MCF 10A (cell line): ENCODE results near the gene GALNT15. TPM values are rescaled to one million over a fixed set of nuclear protein-coding genes. Genes with fewer than 3 reads are reported as not detected.

Source experiments
- BruUV-seq: library from RNA; stranded (reverse); fragments of 400-500 nt; replicated peaks from 2 replicates; lab custom pipeline; 2021; lab: Mats Ljungman, UMichigan
- CTCF ChIA-PET: fragments of 300-600 bp; sonication (Branson Sonifier 250); formaldehyde crosslinking; extraction: SDS; loops from one replicate; lab custom pipeline; 2021; ENCODE audit warnings: antibody characterized with exemption, inconsistent platforms; lab: Yijun Ruan, JAX
- POLR2A ChIA-PET: fragments of 300-600, 350-650 bp; sonication (Branson Sonifier 250); formaldehyde crosslinking; extraction: SDS; loops from one replicate; lab custom pipeline; 2020; ENCODE audit warnings: antibody characterized with exemption, inconsistent platforms; lab: Yijun Ruan, JAX
- DNase-seq: peaks from one replicate; pipeline ENCODE4 v3.0.0-alpha.2; 2018; ENCODE audit not compliant: unreplicated experiment
- H3K27ac Mint-ChIP-seq: one replicate; pipeline ENCODE4 v1.8.0; 2022; ENCODE audit warnings: mild to moderate bottlenecking, low read depth, mixed read lengths; ENCODE audit not compliant: unreplicated experiment
- H3K27me3 Mint-ChIP-seq: one replicate; pipeline ENCODE4 v1.8.0; 2022; ENCODE audit warnings: mixed read lengths; ENCODE audit not compliant: insufficient read depth, unreplicated experiment
- H3K36me3 Mint-ChIP-seq: one replicate; pipeline ENCODE4 v1.8.0; 2022; ENCODE audit warnings: mild to moderate bottlenecking, moderate library complexity, mixed read lengths; ENCODE audit not compliant: insufficient read depth, unreplicated experiment
- H3K4me1 Mint-ChIP-seq: one replicate; pipeline ENCODE4 v1.8.0; 2022; ENCODE audit warnings: mixed read lengths; ENCODE audit not compliant: insufficient read depth, unreplicated experiment
- H3K4me3 Mint-ChIP-seq: one replicate; pipeline ENCODE4 v1.8.0; 2022; ENCODE audit warnings: mild to moderate bottlenecking, moderate library complexity, mixed read lengths; ENCODE audit not compliant: unreplicated experiment
- H3K9me3 Mint-ChIP-seq: one replicate; pipeline ENCODE4 v1.8.0; 2022; ENCODE audit warnings: mixed read lengths; ENCODE audit not compliant: unreplicated experiment
- CTCF ChIP-seq: fragments of 200-600 bp; IDR thresholded peaks from one replicate; pipeline ENCODE4 v1.8.0; 2022; ENCODE audit warnings: antibody characterized with exemption, mild to moderate bottlenecking; ENCODE audit not compliant: unreplicated experiment
- intact Hi-C: fragments of 100-400 bp; cut with micrococcal nuclease; formaldehyde crosslinking; loops from 2 replicates; pipeline ENCODE4 v1.14.1; 2022
- total RNA-seq: library from RNA; stranded (reverse); gene quantifications from 2 replicates; pipeline ENCODE4 v1.2.3, GENCODE V29; 2022

GALNT15 gene
- total RNA-seq, 1 experiment from 2014 or later, result 3.0 TPM

- peaks cover 2% of the 10 kb centered on the region for H3K4me1 Mint-ChIP-seq
- H3K4me3 Mint-ChIP-seq, result no peak overlapping the region
- no peak for DNase-seq
- BruUV-seq, result no TSS peak
- ChIA-PET CTCF (interaction anchor here (0.6 to 0.8 kb wide), 4 partner anchors 12 to 260 kb away, joined by 3 to 4 read pairs (median 4); no protein-coding TSS in a partner anchor), POLR2A (interaction anchor here (0.7 kb wide), 1 partner anchor 375 kb away, joined by 3 read pairs; no protein-coding TSS in a partner anchor)
- no peaks in the 10 kb centered on the region for H3K36me3 Mint-ChIP-seq
- intact Hi-C loops, result no loop called here
- H3K27me3 Mint-ChIP-seq, result no peaks in the 10 kb centered on the region
- no peak overlapping the region for H3K27ac Mint-ChIP-seq
- no peak for TF ChIP-seq CTCF
- H3K9me3 Mint-ChIP-seq, result no peaks in the 10 kb centered on the region
Measured at GRCh38 chr3:16233806-16234205, 59.3 kb downstream of the GALNT15 start.

- Mint-ChIP-seq H3K27me3 (no peaks in the 10 kb centered on the region), H3K4me1 (peaks cover 7% of the 10 kb centered on the region), H3K27ac (no peak overlapping the region), H3K9me3 (no peaks in the 10 kb centered on the region), H3K36me3 (no peaks in the 10 kb centered on the region), H3K4me3 (no peak overlapping the region)
- CTCF ChIA-PET, result interaction anchor here (0.6 to 0.8 kb wide), 4 partner anchors 13 to 260 kb away, joined by 3 to 4 read pairs (median 4); no protein-coding TSS in a partner anchor
- TF ChIP-seq CTCF, result no peak
- no TSS peak for BruUV-seq
- POLR2A ChIA-PET, result interaction anchor here (0.6 kb wide), 1 partner anchor 25 kb away, joined by 4 read pairs; no protein-coding TSS in a partner anchor
- intact Hi-C loops, result no loop called here
- DNase-seq, result no peak
Measured at GRCh38 chr3:16234281-16234680, 59.8 kb downstream of the GALNT15 start.

- Mint-ChIP-seq H3K4me3 (no peak overlapping the region), H3K27me3 (no peaks in the 10 kb centered on the region), H3K9me3 (no peaks in the 10 kb centered on the region), H3K36me3 (peaks cover 6% of the 10 kb centered on the region), H3K27ac (no peak overlapping the region), H3K4me1 (peaks cover 23% of the 10 kb centered on the region)
- CTCF ChIA-PET, result interaction anchor here (0.7 to 1.1 kb wide), 3 partner anchors 12 to 182 kb away, joined by 3 to 6 read pairs (median 4); no protein-coding TSS in a partner anchor
- POLR2A ChIA-PET, result interaction anchor here (1.0 to 1.7 kb wide), 2 partner anchors 26 to 195 kb away, joined by 3 read pairs; no protein-coding TSS in a partner anchor
- BruUV-seq, result no TSS peak
- no peak for TF ChIP-seq CTCF
- no peak for DNase-seq
- intact Hi-C loops, result no loop called here
Measured at GRCh38 chr3:16236030-16236639, 61.7 kb downstream of the GALNT15 start.

GRCh38 chr3:16236856-16237393, 62.4 kb downstream of the GALNT15 start:
- intact Hi-C loops, result no loop called here
- H3K27ac Mint-ChIP-seq, result no peak overlapping the region
- BruUV-seq, result no TSS peak
- H3K9me3 Mint-ChIP-seq, result no peaks in the 10 kb centered on the region
- TF ChIP-seq CTCF, result no peak
- no peaks in the 10 kb centered on the region for H3K27me3 Mint-ChIP-seq
- ChIA-PET CTCF (interaction anchor here (0.6 to 1.1 kb wide), 5 partner anchors 11 to 191 kb away, joined by 3 to 6 read pairs (median 4); no protein-coding TSS in a partner anchor), POLR2A (interaction anchor here (0.5 to 1.7 kb wide), 5 partner anchors 27 to 196 kb away, joined by 3 to 4 read pairs (median 4); no protein-coding TSS in a partner anchor)
- peaks cover 23% of the 10 kb centered on the region for H3K4me1 Mint-ChIP-seq
- no peak overlapping the region for H3K4me3 Mint-ChIP-seq
- DNase-seq, result no peak
- peaks cover 6% of the 10 kb centered on the region for H3K36me3 Mint-ChIP-seq
